Measurements from ENCODE around the gene LMOD3. TPM values are rescaled to one million over a fixed set of nuclear protein-coding genes. Genes with fewer than 3 reads are reported as not detected.

The LMOD3 gene
- polyA plus RNA-seq, 1 donor (not counting 4 experiments of a cell fraction or from before 2014, with no cell fraction given): not detected

GRCh38 chr3:69137412-69137811, 15.0 kb upstream of the LMOD3 start:
- Histone ChIP-seq H3K27ac (ENCODE audit: control insufficient read depth, insufficient read depth, low read length) (no peak overlapping the region), H3K9ac (ENCODE audit: control insufficient read depth, extremely low read depth, insufficient read depth, low read length) (no peak overlapping the region), H2AFZ (ENCODE audit: control insufficient read depth, low read length) (no peak overlapping the region), H3K36me3 (ENCODE audit: control insufficient read depth in 2 of 2, extremely low read depth in 1 of 2, insufficient read depth in 2 of 2, low read length in 2 of 2) (no peaks in the 10 kb centered on the region), H3K4me1 (ENCODE audit: control insufficient read depth, extremely low read depth, insufficient read depth, low read length) (no peaks in the 10 kb centered on the region), H4K20me1 (ENCODE audit: control insufficient read depth, extremely low read depth, insufficient read depth, low read length) (no peaks in the 10 kb centered on the region), H3K79me2 (ENCODE audit: control insufficient read depth, insufficient read depth, low read length) (no peaks in the 10 kb centered on the region), H3K4me2 (ENCODE audit: control insufficient read depth, extremely low read depth, insufficient read depth, low read depth, low read length) (no peak overlapping the region), H3K9me3 (ENCODE audit: control insufficient read depth, low read depth, low read length) (no peaks in the 10 kb centered on the region), H3K9me1 (ENCODE audit: control insufficient read depth, extremely low read depth, insufficient read depth, low read length) (no peaks in the 10 kb centered on the region), H3K4me3 (ENCODE audit: control insufficient read depth in 2 of 3, extremely low read depth in 1 of 3, insufficient read depth in 2 of 3, low read depth in 1 of 3, low read length in 3 of 3) (no peak overlapping the region), H3K27me3 (ENCODE audit: control insufficient read depth, extremely low read depth, insufficient read depth, low read length) (peaks cover 4% of the 10 kb centered on the region)
- FAIRE-seq (no peak), DNase-seq (ENCODE audit: low read depth, low spot score) (no peak)
- TF ChIP-seq EZH2 (IDR thresholded peaks at IDR 0.05; ENCODE audit: low read length): no peak
- no peak for TF ChIP-seq CTCF (optimal IDR thresholded peaks at IDR 0.05 in 1 of 3, IDR thresholded peaks at IDR 0.05 in 1 of 3, conservative IDR thresholded peaks at IDR 0.05 in 1 of 3; ENCODE audit: extremely low read depth in 1 of 3, insufficient read depth in 2 of 3, low read length in 3 of 3)
- dilution Hi-C loops (cut with MboI; ENCODE audit: extremely low pct_ligation_motif_present, low sequenced_read_pairs): no loop called here

GRCh38 chr3:69137005-69137404, 14.6 kb upstream of the LMOD3 start:
- Histone ChIP-seq H3K4me1 (ENCODE audit: control insufficient read depth, extremely low read depth, insufficient read depth, low read length) (no peaks in the 10 kb centered on the region), H3K9ac (ENCODE audit: control insufficient read depth, extremely low read depth, insufficient read depth, low read length) (no peak overlapping the region), H3K27ac (ENCODE audit: control insufficient read depth, insufficient read depth, low read length) (no peak overlapping the region), H3K79me2 (ENCODE audit: control insufficient read depth, insufficient read depth, low read length) (no peaks in the 10 kb centered on the region), H3K27me3 (ENCODE audit: control insufficient read depth, extremely low read depth, insufficient read depth, low read length) (peaks cover 4% of the 10 kb centered on the region), H3K4me2 (ENCODE audit: control insufficient read depth, extremely low read depth, insufficient read depth, low read depth, low read length) (no peak overlapping the region), H3K9me3 (ENCODE audit: control insufficient read depth, low read depth, low read length) (no peaks in the 10 kb centered on the region), H3K9me1 (ENCODE audit: control insufficient read depth, extremely low read depth, insufficient read depth, low read length) (no peaks in the 10 kb centered on the region), H4K20me1 (ENCODE audit: control insufficient read depth, extremely low read depth, insufficient read depth, low read length) (no peaks in the 10 kb centered on the region), H2AFZ (ENCODE audit: control insufficient read depth, low read length) (no peak overlapping the region), H3K36me3 (ENCODE audit: control insufficient read depth in 2 of 2, extremely low read depth in 1 of 2, insufficient read depth in 2 of 2, low read length in 2 of 2) (no peaks in the 10 kb centered on the region), H3K4me3 (ENCODE audit: control insufficient read depth in 2 of 3, extremely low read depth in 1 of 3, insufficient read depth in 2 of 3, low read depth in 1 of 3, low read length in 3 of 3) (no peak overlapping the region)
- DNase-seq (ENCODE audit: low read depth, low spot score) (no peak), FAIRE-seq (no peak)
- dilution Hi-C loops (cut with MboI; ENCODE audit: extremely low pct_ligation_motif_present, low sequenced_read_pairs): no loop called here
- TF ChIP-seq EZH2 (IDR thresholded peaks at IDR 0.05; ENCODE audit: low read length): no peak
- TF ChIP-seq CTCF (optimal IDR thresholded peaks at IDR 0.05 in 1 of 3, IDR thresholded peaks at IDR 0.05 in 1 of 3, conservative IDR thresholded peaks at IDR 0.05 in 1 of 3; ENCODE audit: extremely low read depth in 1 of 3, insufficient read depth in 2 of 3, low read length in 3 of 3): no peak
